ENCODE measurements around the gene MROH9. TPM values are rescaled to one million over a fixed set of nuclear protein-coding genes. Genes with fewer than 3 reads are reported as not detected.

The MROH9 gene
- total RNA-seq, 1 donor from 2014 or later, result 1.2 TPM

GRCh38 chr1:170970256-170970655 is 34.9 kb downstream of the MROH9 start:
- H3K36me3 ChIP-seq, result no peaks in the 10 kb centered on the region
- intact Hi-C loops (cut with DNase I), result no loop called here
- TF ChIP-seq CTCF (IDR thresholded peaks at IDR 0.05), result no peak
- ATAC-seq, result no peak
- no peak for DNase-seq
- no peaks in the 10 kb centered on the region for H3K27me3 ChIP-seq (ENCODE audit: low read depth)
- peaks cover under 1% of the 10 kb centered on the region for H3K9me3 ChIP-seq
- no peaks in the 10 kb centered on the region for H3K4me1 ChIP-seq
- H3K27ac ChIP-seq, result no peak overlapping the region
- no peak overlapping the region for H3K4me3 ChIP-seq

- TF ChIP-seq CTCF (IDR thresholded peaks at IDR 0.05), result no peak
- H3K4me1 ChIP-seq, result no peaks in the 10 kb centered on the region
- H3K4me3 ChIP-seq, result no peak overlapping the region
- peaks cover 5% of the 10 kb centered on the region for H3K9me3 ChIP-seq
- no peak overlapping the region for H3K27ac ChIP-seq
- ATAC-seq (no peak), DNase-seq (no peak)
- no peaks in the 10 kb centered on the region for H3K36me3 ChIP-seq
- no peaks in the 10 kb centered on the region for H3K27me3 ChIP-seq (ENCODE audit: low read depth)
- intact Hi-C loops (cut with DNase I), result no loop called here
These were observed 43.1 kb downstream of the MROH9 start for GRCh38 chr1:170978371-170978910.

DNA sequence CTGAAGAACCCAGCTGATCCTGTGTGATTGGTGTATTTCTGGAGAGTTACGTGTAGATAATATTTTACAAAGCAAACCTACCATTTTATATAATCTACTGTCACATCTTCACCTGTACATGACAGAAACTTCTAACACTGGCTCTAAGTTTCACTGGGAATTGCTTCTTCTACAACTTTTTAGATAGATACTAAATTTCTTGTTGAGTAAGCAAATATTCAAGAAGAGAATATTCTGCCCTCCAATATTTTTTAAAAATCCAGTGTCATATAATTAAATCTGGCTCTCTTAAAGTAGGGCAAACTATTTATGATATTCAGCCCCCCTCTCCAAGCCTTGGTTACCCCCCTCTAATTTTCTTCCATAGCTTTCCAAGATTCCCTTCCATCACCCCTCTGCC is 50.1 kb downstream of the MROH9 start:
- ATAC-seq (no peak), DNase-seq (no peak)
- H3K27ac ChIP-seq, result no peak overlapping the region
- H3K36me3 ChIP-seq, result no peaks in the 10 kb centered on the region
- intact Hi-C loops (cut with DNase I), result no loop called here
- H3K4me1 ChIP-seq, result no peaks in the 10 kb centered on the region
- no peaks in the 10 kb centered on the region for H3K27me3 ChIP-seq (ENCODE audit: low read depth)
- TF ChIP-seq CTCF (IDR thresholded peaks at IDR 0.05), result no peak
- H3K4me3 ChIP-seq, result no peak overlapping the region
- no peaks in the 10 kb centered on the region for H3K9me3 ChIP-seq

- DNase-seq (no peak), ATAC-seq (no peak)
- Histone ChIP-seq H3K27me3 (ENCODE audit: low read depth) (no peaks in the 10 kb centered on the region), H3K27ac (no peak overlapping the region), H3K4me3 (no peak overlapping the region), H3K36me3 (no peaks in the 10 kb centered on the region), H3K4me1 (no peaks in the 10 kb centered on the region), H3K9me3 (no peaks in the 10 kb centered on the region)
- intact Hi-C loops (cut with DNase I), result no loop called here
- TF ChIP-seq CTCF (IDR thresholded peaks at IDR 0.05), result no peak
These were observed 51.6 kb downstream of the MROH9 start for GRCh38 chr1:170986901-170987300.

GRCh38 chr1:170987424-170987823 is 52.1 kb downstream of the MROH9 start:
- ATAC-seq (no peak), DNase-seq (no peak)
- no peak for TF ChIP-seq CTCF (IDR thresholded peaks at IDR 0.05)
- Histone ChIP-seq H3K27me3 (ENCODE audit: low read depth) (no peaks in the 10 kb centered on the region), H3K27ac (no peak overlapping the region), H3K36me3 (no peaks in the 10 kb centered on the region), H3K9me3 (no peaks in the 10 kb centered on the region), H3K4me3 (no peak overlapping the region), H3K4me1 (no peaks in the 10 kb centered on the region)
- intact Hi-C loops (cut with DNase I), result no loop called here

- Histone ChIP-seq H3K27ac (no peak overlapping the region), H3K4me1 (no peaks in the 10 kb centered on the region), H3K9me3 (no peaks in the 10 kb centered on the region), H3K36me3 (no peaks in the 10 kb centered on the region), H3K4me3 (no peak overlapping the region), H3K27me3 (ENCODE audit: low read depth) (no peaks in the 10 kb centered on the region)
- no peak for ATAC-seq
- DNase-seq, result no peak
- no peak for TF ChIP-seq CTCF (IDR thresholded peaks at IDR 0.05)
- intact Hi-C loops (cut with DNase I), result no loop called here
These were observed 57.8 kb downstream of the MROH9 start for GRCh38 chr1:170993151-170993550.
